SIG-M5 (cell line): ENCODE data around the gene TTBK1.

Experiments
- DNase-seq: peaks from one replicate; lab custom pipeline; 2025; lab: John Stamatoyannopoulos, UW

The TTBK1 gene

GRCh38 chr6:43304882-43305281, 61.6 kb downstream of the TTBK1 start:
- DNase-seq = no peak

GRCh38 chr6:43306086-43306485, 62.8 kb downstream of the TTBK1 start:
- DNase-seq = no peak

- no peak for DNase-seq
These were observed 64.3 kb downstream of the TTBK1 start for GRCh38 chr6:43307451-43308100.

GRCh38 chr6:43308101-43308989, 65.1 kb downstream of the TTBK1 start, which contains the start of gene CRIP3:
CRIP3 (minus strand) TSS chr6:43308826; CDS start chr6:43308792, 34 bp downstream.
- no peak for DNase-seq

- DNase-seq = no peak
These were observed 65.8 kb downstream of the TTBK1 start for GRCh38 chr6:43308990-43309477.

- no peak for DNase-seq
These were observed 66.9 kb downstream of the TTBK1 start for GRCh38 chr6:43310134-43310533.

GRCh38 chr6:43310624-43311023, 67.3 kb downstream of the TTBK1 start:
- DNase-seq = no peak

- peak; percentile 24 for DNase-seq
These were observed 68.4 kb downstream of the TTBK1 start for GRCh38 chr6:43311666-43312065.

GRCh38 chr6:43313813-43314212, 70.5 kb downstream of the TTBK1 start:
- DNase-seq = no peak

- no peak for DNase-seq
These were observed 74.7 kb downstream of the TTBK1 start for GRCh38 chr6:43318011-43318410.

GRCh38 chr6:43325876-43326275, 82.6 kb downstream of the TTBK1 start:
- DNase-seq = no peak

GRCh38 chr6:43328528-43328927, 85.2 kb downstream of the TTBK1 start:
- DNase-seq = no peak

- no peak for DNase-seq
These were observed 88.2 kb downstream of the TTBK1 start for GRCh38 chr6:43331470-43331869.

- DNase-seq = peak; percentile 51
These were observed 88.6 kb downstream of the TTBK1 start for GRCh38 chr6:43331891-43332290.

GRCh38 chr6:43334466-43335095, 91.3 kb downstream of the TTBK1 start:
- DNase-seq = no peak

GRCh38 chr6:43335469-43335868, 92.2 kb downstream of the TTBK1 start:
- no peak for DNase-seq

GRCh38 chr6:43336382-43336781, 93.1 kb downstream of the TTBK1 start:
- DNase-seq = no peak
